ENCODE results near the gene PIGH. TPM values are rescaled to one million over a fixed set of nuclear protein-coding genes. Genes with fewer than 3 reads are reported as not detected.
"Not testable (repeated sequence)": the region's sequence is repeated elsewhere in the genome, so short reads cannot be mapped to it uniquely, and the experiment has no call there.

Gene PIGH
- total and polyA plus RNA-seq, 4 donors: 21.1 to 37.4 (median 32.8) TPM

GRCh38 chr14:67636361-67636919 is 36.4 kb upstream of the PIGH start:
- H3K27me3 ChIP-seq (ENCODE audit: control insufficient read depth, insufficient read depth, low read length): no peaks in the 10 kb centered on the region
- H3K36me3 ChIP-seq (ENCODE audit: control insufficient read depth, insufficient read depth, low read length): peaks cover 5% of the 10 kb centered on the region
- no peaks in the 10 kb centered on the region for H3K4me1 ChIP-seq (ENCODE audit: control insufficient read depth, insufficient read depth, low read length)
- no peak for DNase-seq (ENCODE audit: low read depth in 4 of 6, low spot score in 6 of 6)
- 83% methylated on average over 1 of the region's 3 CpGs for WGBS (ENCODE audit: insufficient coverage)
- H3K27ac ChIP-seq (ENCODE audit: low read depth, low read length): no peak overlapping the region
- no peaks in the 10 kb centered on the region for H3K9me3 ChIP-seq (ENCODE audit: control insufficient read depth, insufficient read depth, low read length)
- H3K4me3 ChIP-seq (ENCODE audit: low read depth, low read length): no peak overlapping the region

GRCh38 chr14:67633451-67634147 is 33.5 kb upstream of the PIGH start:
- DNase-seq (ENCODE audit: low read depth in 4 of 6, low spot score in 6 of 6): no peak
- no peaks in the 10 kb centered on the region for H3K9me3 ChIP-seq (ENCODE audit: control insufficient read depth, insufficient read depth, low read length)
- H3K36me3 ChIP-seq (ENCODE audit: control insufficient read depth, insufficient read depth, low read length): peaks cover 5% of the 10 kb centered on the region
- H3K27ac ChIP-seq (ENCODE audit: low read depth, low read length): no peak overlapping the region
- H3K4me3 ChIP-seq (ENCODE audit: low read depth, low read length): no peak overlapping the region
- no peaks in the 10 kb centered on the region for H3K4me1 ChIP-seq (ENCODE audit: control insufficient read depth, insufficient read depth, low read length)
- 96% methylated on average over 2 of the region's 5 CpGs for WGBS (ENCODE audit: insufficient coverage)
- H3K27me3 ChIP-seq (ENCODE audit: control insufficient read depth, insufficient read depth, low read length): no peaks in the 10 kb centered on the region

GRCh38 chr14:67630938-67631337 is 30.9 kb upstream of the PIGH start:
- 86% methylated on average over 3 of the region's 5 CpGs for WGBS (ENCODE audit: insufficient coverage)
- H3K36me3 ChIP-seq (ENCODE audit: control insufficient read depth, insufficient read depth, low read length): peaks cover 5% of the 10 kb centered on the region
- no peak for DNase-seq (ENCODE audit: low read depth in 4 of 6, low spot score in 6 of 6)
- no peak overlapping the region for H3K27ac ChIP-seq (ENCODE audit: low read depth, low read length)
- H3K4me1 ChIP-seq (ENCODE audit: control insufficient read depth, insufficient read depth, low read length): no peaks in the 10 kb centered on the region
- H3K9me3 ChIP-seq (ENCODE audit: control insufficient read depth, insufficient read depth, low read length): no peaks in the 10 kb centered on the region
- H3K27me3 ChIP-seq (ENCODE audit: control insufficient read depth, insufficient read depth, low read length): no peaks in the 10 kb centered on the region
- no peak overlapping the region for H3K4me3 ChIP-seq (ENCODE audit: low read depth, low read length)

- 100% methylated on average over 1 of the region's 4 CpGs for WGBS (ENCODE audit: insufficient coverage)
- Histone ChIP-seq H3K27me3 (ENCODE audit: control insufficient read depth, insufficient read depth, low read length) (no peaks in the 10 kb centered on the region), H3K4me1 (ENCODE audit: control insufficient read depth, insufficient read depth, low read length) (no peaks in the 10 kb centered on the region), H3K27ac (ENCODE audit: low read depth, low read length) (no peak overlapping the region), H3K9me3 (ENCODE audit: control insufficient read depth, insufficient read depth, low read length) (no peaks in the 10 kb centered on the region), H3K4me3 (ENCODE audit: low read depth, low read length) (no peak overlapping the region), H3K36me3 (ENCODE audit: control insufficient read depth, insufficient read depth, low read length) (peaks cover 5% of the 10 kb centered on the region)
- no peak for DNase-seq (ENCODE audit: low read depth in 4 of 6, low spot score in 6 of 6)
Measured at GRCh38 chr14:67630186-67630585, 30.1 kb upstream of the PIGH start.

GRCh38 chr14:67627519-67627918 is 27.5 kb upstream of the PIGH start:
- Histone ChIP-seq H3K9me3 (ENCODE audit: control insufficient read depth, insufficient read depth, low read length) (no peaks in the 10 kb centered on the region), H3K27ac (ENCODE audit: low read depth, low read length) (no peak overlapping the region), H3K4me3 (ENCODE audit: low read depth, low read length) (no peak overlapping the region), H3K4me1 (ENCODE audit: control insufficient read depth, insufficient read depth, low read length) (no peaks in the 10 kb centered on the region), H3K27me3 (ENCODE audit: control insufficient read depth, insufficient read depth, low read length) (no peaks in the 10 kb centered on the region), H3K36me3 (ENCODE audit: control insufficient read depth, insufficient read depth, low read length) (no peaks in the 10 kb centered on the region)
- DNase-seq (ENCODE audit: low read depth in 4 of 6, low spot score in 6 of 6): no peak

GRCh38 chr14:67626131-67626530 is 26.1 kb upstream of the PIGH start:
- no CpG with 5 or more reads among the region's 1 CpG for WGBS (ENCODE audit: insufficient coverage)

GRCh38 chr14:67623114-67623513 is 23.0 kb upstream of the PIGH start:
- H3K4me1 ChIP-seq (ENCODE audit: control insufficient read depth, insufficient read depth, low read length): peaks cover 5% of the 10 kb centered on the region
- no peaks in the 10 kb centered on the region for H3K9me3 ChIP-seq (ENCODE audit: control insufficient read depth, insufficient read depth, low read length)
- no peak overlapping the region for H3K27ac ChIP-seq (ENCODE audit: low read depth, low read length)
- no peaks in the 10 kb centered on the region for H3K36me3 ChIP-seq (ENCODE audit: control insufficient read depth, insufficient read depth, low read length)
- no peak overlapping the region for H3K4me3 ChIP-seq (ENCODE audit: low read depth, low read length)
- DNase-seq (ENCODE audit: low read depth in 4 of 6, low spot score in 6 of 6): peak in 1 of 6 donors; percentile 28
- H3K27me3 ChIP-seq (ENCODE audit: control insufficient read depth, insufficient read depth, low read length): no peaks in the 10 kb centered on the region
- no CpG with 5 or more reads among the region's 2 CpGs for WGBS (ENCODE audit: insufficient coverage)

More at GRCh38 chr14:67626131-67626530, 26.1 kb upstream of the PIGH start:
- H3K36me3 ChIP-seq (ENCODE audit: control insufficient read depth, insufficient read depth, low read length); H3K4me1 ChIP-seq (ENCODE audit: control insufficient read depth, insufficient read depth, low read length); H3K27ac ChIP-seq (ENCODE audit: low read depth, low read length); DNase-seq (ENCODE audit: low read depth in 4 of 6, low spot score in 6 of 6); H3K4me3 ChIP-seq (ENCODE audit: low read depth, low read length); H3K9me3 ChIP-seq (ENCODE audit: control insufficient read depth, insufficient read depth, low read length); H3K27me3 ChIP-seq (ENCODE audit: control insufficient read depth, insufficient read depth, low read length): not testable (repeated sequence)

- WGBS (ENCODE audit: insufficient coverage): 67% methylated on average over 3 of the region's 4 CpGs
- peaks cover 5% of the 10 kb centered on the region for H3K4me1 ChIP-seq (ENCODE audit: control insufficient read depth, insufficient read depth, low read length)
- H3K36me3 ChIP-seq (ENCODE audit: control insufficient read depth, insufficient read depth, low read length): no peaks in the 10 kb centered on the region
- DNase-seq (ENCODE audit: low read depth in 4 of 6, low spot score in 6 of 6): peak in 2 of 6 donors; percentile 13 to 18
- no peaks in the 10 kb centered on the region for H3K27me3 ChIP-seq (ENCODE audit: control insufficient read depth, insufficient read depth, low read length)
- no peak overlapping the region for H3K27ac ChIP-seq (ENCODE audit: low read depth, low read length)
- H3K4me3 ChIP-seq (ENCODE audit: low read depth, low read length): no peak overlapping the region
- H3K9me3 ChIP-seq (ENCODE audit: control insufficient read depth, insufficient read depth, low read length): no peaks in the 10 kb centered on the region
Measured at GRCh38 chr14:67622675-67623074, 22.6 kb upstream of the PIGH start.

- peak in 2 of 6 donors; percentile 66 to 82 for DNase-seq (ENCODE audit: low read depth in 4 of 6, low spot score in 6 of 6)
- H3K36me3 ChIP-seq (ENCODE audit: control insufficient read depth, insufficient read depth, low read length): no peaks in the 10 kb centered on the region
- H3K4me3 ChIP-seq (ENCODE audit: low read depth, low read length): peak overlapping the region; percentile 81
- no peaks in the 10 kb centered on the region for H3K27me3 ChIP-seq (ENCODE audit: control insufficient read depth, insufficient read depth, low read length)
- WGBS (ENCODE audit: insufficient coverage): 2% methylated on average over 18 of the region's 19 CpGs
- peak overlapping the region; percentile 54 for H3K27ac ChIP-seq (ENCODE audit: low read depth, low read length)
- H3K4me1 ChIP-seq (ENCODE audit: control insufficient read depth, insufficient read depth, low read length): peaks cover 5% of the 10 kb centered on the region
- H3K9me3 ChIP-seq (ENCODE audit: control insufficient read depth, insufficient read depth, low read length): no peaks in the 10 kb centered on the region
Measured at GRCh38 chr14:67620217-67620785, 20.2 kb upstream of the PIGH start.

Measured in spinal cord (tissue), 10 donors.